Neural progenitor cell (in vitro differentiated cells): ENCODE measurements around the gene CLCN6. TPM values are rescaled to one million over a fixed set of nuclear protein-coding genes. Genes with fewer than 3 reads are reported as not detected.

ENCODE experiments used
- DNase-seq: peaks from one replicate; pipeline ENCODE4 v3.0.0-alpha.2; 2016; ENCODE audit warnings: low spot score
- H2AFZ ChIP-seq: fragments of 200-600 bp; sonication (generic); replicated peaks from 2 replicates; pipeline ENCODE4 v1.6.1; 2016; ENCODE audit warnings: antibody characterized with exemption
- H3F3A ChIP-seq: fragments of 200-600 bp; sonication (generic); 2 replicates; pipeline ENCODE4 v1.6.1; 2016; ENCODE audit warnings: antibody characterized with exemption, low read depth
- H3K27ac ChIP-seq: fragments of 200-600 bp; sonication (generic); 2 replicates; pipeline ENCODE4 v1.5.1; 2016; ENCODE audit warnings: mild to moderate bottlenecking
- H3K27me3 ChIP-seq: fragments of 200-600 bp; sonication (generic); 2 replicates; pipeline ENCODE4 v1.6.1; 2016; ENCODE audit warnings: mild to moderate bottlenecking, moderate library complexity
- H3K36me3 ChIP-seq: fragments of 200-600 bp; sonication (generic); 2 replicates; pipeline ENCODE4 v1.5.1; 2016
- H3K4me1 ChIP-seq: fragments of 200-600 bp; sonication (generic); 2 replicates; pipeline ENCODE4 v1.6.1; 2016; ENCODE audit warnings: mixed run types
- H3K4me2 ChIP-seq: fragments of 200-600 bp; sonication (generic); 2 replicates; pipeline ENCODE4 v1.6.1; 2016
- H3K4me3 ChIP-seq: fragments of 200-600 bp; sonication (generic); 2 replicates; pipeline ENCODE4 v1.5.1; 2016
- H3K79me2 ChIP-seq: fragments of 200-600 bp; sonication (generic); 2 replicates; pipeline ENCODE4 v1.6.1; 2016; ENCODE audit warnings: low read depth
- H3K9ac ChIP-seq: fragments of 200-600 bp; sonication (generic); 2 replicates; pipeline ENCODE4 v1.6.1; 2016
- H3K9me3 ChIP-seq: fragments of 200-600 bp; sonication (generic); 2 replicates; pipeline ENCODE4 v1.5.1; 2016; ENCODE audit warnings: low read depth
- H4K20me1 ChIP-seq: fragments of 200-600 bp; sonication (generic); 2 replicates; pipeline ENCODE4 v1.6.1; 2016; ENCODE audit warnings: low read depth
- H3K27ac Mint-ChIP-seq: 3 replicates; pipeline ENCODE4 v1.8.0; 2021; ENCODE audit warnings: mixed read lengths
- H3K27me3 Mint-ChIP-seq: 2 replicates; pipeline ENCODE4 v1.8.0; 2022; ENCODE audit warnings: low read depth, mild to moderate bottlenecking, inconsistent platforms, moderate library complexity, mixed read lengths; ENCODE audit not compliant: insufficient read depth
- H3K36me3 Mint-ChIP-seq: 3 replicates; pipeline ENCODE4 v1.8.0; 2021; ENCODE audit warnings: mixed read lengths
- H3K4me1 Mint-ChIP-seq: 3 replicates; pipeline ENCODE4 v1.8.0; 2021; ENCODE audit warnings: mixed read lengths
- H3K4me3 Mint-ChIP-seq: 3 replicates; pipeline ENCODE4 v1.8.0; 2021; ENCODE audit warnings: mild to moderate bottlenecking, moderate library complexity, mixed read lengths
- H3K9me3 Mint-ChIP-seq: 3 replicates; pipeline ENCODE4 v1.8.0; 2020; ENCODE audit warnings: mixed read lengths
- CTCF ChIP-seq: fragments of 200-600 bp; sonication (generic); IDR thresholded peaks from 2 replicates; pipeline ENCODE4 v1.5.1; 2017; ENCODE audit warnings: antibody characterized with exemption, mild to moderate bottlenecking
- EZH2 ChIP-seq: fragments of 200-600 bp; sonication (generic); IDR thresholded peaks from 2 replicates; pipeline ENCODE4 v1.6.1; 2017; ENCODE audit warnings: antibody characterized with exemption, mild to moderate bottlenecking, moderate library complexity
- EZH2phosphoT487 ChIP-seq: fragments of 200-600 bp; sonication (generic); IDR thresholded peaks from 2 replicates; pipeline ENCODE4 v1.6.1; 2017; ENCODE audit warnings: antibody characterized with exemption
- total RNA-seq: library from RNA; depleted of rRNA; stranded (reverse); fragments of >200 nt; gene quantifications from 2 replicates; pipeline ENCODE4 v1.2.3, GENCODE V29; 2015; ENCODE audit warnings: low replicate concordance

The CLCN6 gene
- total RNA-seq, 1 donor from 2014 or later, result 10.3 TPM

- DNase-seq, result peak; percentile 61
- peaks cover 3% of the 10 kb centered on the region for H3K27me3 Mint-ChIP-seq
These were observed 18.7 kb upstream of the CLCN6 start for GRCh38 chr1:11787251-11787803.

GRCh38 chr1:11787804-11788436, 18.1 kb upstream of the CLCN6 start:
- Histone ChIP-seq H3K27ac (no peak overlapping the region), H3K9me3 (no peaks in the 10 kb centered on the region), H3K36me3 (no peaks in the 10 kb centered on the region), H3K4me1 (peaks cover 15% of the 10 kb centered on the region), H3K9ac (no peak overlapping the region), H4K20me1 (no peaks in the 10 kb centered on the region), H2AFZ (no peak overlapping the region), H3K4me2 (peak overlapping the region; percentile 58), H3K4me3 (no peak overlapping the region), H3F3A (peaks cover 13% of the 10 kb centered on the region), H3K79me2 (no peaks in the 10 kb centered on the region), H3K27me3 (no peaks in the 10 kb centered on the region)
- Mint-ChIP-seq H3K9me3 (no peaks in the 10 kb centered on the region), H3K4me1 (peaks cover 10% of the 10 kb centered on the region), H3K27me3 (peaks cover 3% of the 10 kb centered on the region), H3K27ac (no peak overlapping the region), H3K36me3 (peaks cover 6% of the 10 kb centered on the region), H3K4me3 (peak overlapping the region; percentile 35)
- peak; percentile 1 for DNase-seq
- TF ChIP-seq EZH2phosphoT487 (no peak), EZH2 (no peak), CTCF (no peak)

More at GRCh38 chr1:11787251-11787803, 18.7 kb upstream of the CLCN6 start:
- H3K36me3 ChIP-seq, result no peaks in the 10 kb centered on the region
- H3K9me3 ChIP-seq, result no peaks in the 10 kb centered on the region
- H2AFZ ChIP-seq, result no peak overlapping the region
- H3K27ac ChIP-seq, result no peak overlapping the region
- H3K27ac Mint-ChIP-seq, result no peak overlapping the region
- no peak overlapping the region for H3K4me3 ChIP-seq
- H3F3A ChIP-seq, result peaks cover 13% of the 10 kb centered on the region
- no peaks in the 10 kb centered on the region for H3K27me3 ChIP-seq
- TF ChIP-seq EZH2phosphoT487, result no peak
- no peak for TF ChIP-seq CTCF
- TF ChIP-seq EZH2, result no peak
- no peaks in the 10 kb centered on the region for H3K79me2 ChIP-seq
- H4K20me1 ChIP-seq, result no peaks in the 10 kb centered on the region
- peak overlapping the region; percentile 58 for H3K4me2 ChIP-seq
- H3K4me3 Mint-ChIP-seq, result no peak overlapping the region
- H3K36me3 Mint-ChIP-seq, result peaks cover 6% of the 10 kb centered on the region
- no peaks in the 10 kb centered on the region for H3K9me3 Mint-ChIP-seq
- H3K4me1 ChIP-seq, result peaks cover 15% of the 10 kb centered on the region
- no peak overlapping the region for H3K9ac ChIP-seq
- peaks cover 10% of the 10 kb centered on the region for H3K4me1 Mint-ChIP-seq

GRCh38 chr1:11788549-11789053, 17.4 kb upstream of the CLCN6 start:
- no peaks in the 10 kb centered on the region for H3K9me3 ChIP-seq
- H3K27ac Mint-ChIP-seq, result no peak overlapping the region
- no peaks in the 10 kb centered on the region for H3K36me3 ChIP-seq
- TF ChIP-seq EZH2 (no peak), CTCF (no peak), EZH2phosphoT487 (no peak)
- peaks cover under 1% of the 10 kb centered on the region for H3K27me3 Mint-ChIP-seq
- no peaks in the 10 kb centered on the region for H4K20me1 ChIP-seq
- peaks cover 8% of the 10 kb centered on the region for H3K4me1 Mint-ChIP-seq
- no peak overlapping the region for H2AFZ ChIP-seq
- no peak overlapping the region for H3K9ac ChIP-seq
- DNase-seq, result peak; percentile 1
- H3K4me2 ChIP-seq, result no peak overlapping the region
- peaks cover 15% of the 10 kb centered on the region for H3K4me1 ChIP-seq
- no peak overlapping the region for H3K27ac ChIP-seq
- H3K79me2 ChIP-seq, result no peaks in the 10 kb centered on the region
- no peaks in the 10 kb centered on the region for H3K27me3 ChIP-seq
- no peak overlapping the region for H3K4me3 ChIP-seq
- H3K9me3 Mint-ChIP-seq, result no peaks in the 10 kb centered on the region
- H3F3A ChIP-seq, result peaks cover 13% of the 10 kb centered on the region
- peak overlapping the region; percentile 35 for H3K4me3 Mint-ChIP-seq
- H3K36me3 Mint-ChIP-seq, result peaks cover 6% of the 10 kb centered on the region
